GM12878 (cell line): Measurements from ENCODE around the gene DIP2C. TPM values are rescaled to one million over a fixed set of nuclear protein-coding genes. Genes with fewer than 3 reads are reported as not detected.

Experiments used
- ATAC-seq: fragments of 200-7000 bp; cut with Tn5 transposase; 3 replicates; pipeline ENCODE4 v1.9.1; 2020; ENCODE audit warnings: mild to moderate bottlenecking, moderate library complexity
- BruUV-seq: library from RNA; stranded (reverse); fragments of 400-500 nt; replicated peaks from 2 replicates; lab custom pipeline; 2021; lab: Mats Ljungman, UMichigan
- CTCF ChIA-PET: fragments of 300-600 bp; sonication (Branson Sonifier 250); formaldehyde crosslinking; extraction: SDS; loops from one replicate; lab custom pipeline; 2021; ENCODE audit warnings: inconsistent platforms; lab: Yijun Ruan, JAX
- POLR2A ChIA-PET: fragments of 350-600 bp; formaldehyde crosslinking; extraction: SDS; loops from one replicate; lab custom pipeline; 2021; ENCODE audit warnings: inconsistent platforms; lab: Charles Lee
- RAD21 ChIA-PET: fragments of 300-600 bp; sonication (Branson Sonifier 250); formaldehyde crosslinking; loops from one replicate; lab custom pipeline; 2023; ENCODE audit warnings: antibody characterized with exemption; ENCODE audit not compliant: unreplicated experiment; lab: Charles Lee
- SMC1A ChIA-PET: fragments of 300-600 bp; sonication (Branson Sonifier 250); formaldehyde crosslinking; loops from one replicate; lab custom pipeline; 2023; ENCODE audit not compliant: unreplicated experiment, uncharacterized antibody; lab: Charles Lee
- DNase-seq: peaks from one replicate; pipeline ENCODE4 v3.0.0-alpha.2; 2011; ENCODE audit warnings: low read depth, low spot score
- FAIRE-seq: peaks from 3 replicates; lab custom pipeline; 2011; peaks lifted over from hg19 to GRCh38; lab: Jason Lieb, UNC
- H2AFZ ChIP-seq: 2 replicates; pipeline ENCODE4 v1.6.0; 2011; ENCODE audit warnings: low read depth, low read length, control low read depth; ENCODE audit not compliant: control insufficient read depth
- H3K27ac ChIP-seq: 2 replicates; pipeline ENCODE4 v1.5.1; 2011; ENCODE audit warnings: control low read depth; ENCODE audit not compliant: control insufficient read depth, insufficient read depth
- H3K27me3 ChIP-seq, 2 experiments: replicated peaks in 1 of 2; 2 replicates each; pipeline versions ENCODE4 v1.6.0 to v1.6.1; 2011; ENCODE audit warnings: low read length in 1 of 2; ENCODE audit not compliant: control insufficient read depth in 2 of 2, insufficient read depth in 2 of 2
- H3K36me3 ChIP-seq, 2 experiments: 2 replicates each; pipeline ENCODE4 v1.5.1; 2011; ENCODE audit warnings: low read length in 1 of 2; ENCODE audit not compliant: control insufficient read depth in 2 of 2, insufficient read depth in 2 of 2
- H3K4me1 ChIP-seq: 2 replicates; pipeline ENCODE4 v1.6.1; 2011; ENCODE audit warnings: mild to moderate bottlenecking, low read length, moderate library complexity, mixed read lengths; ENCODE audit not compliant: control insufficient read depth, insufficient read depth
- H3K4me2 ChIP-seq: 2 replicates; pipeline ENCODE4 v1.6.0; 2011; ENCODE audit warnings: control low read depth; ENCODE audit not compliant: control insufficient read depth, insufficient read depth
- H3K4me3 ChIP-seq: fragments of 200-600 bp; sonication (generic); 2 replicates; pipeline ENCODE4 v1.5.1; 2016
- H3K79me2 ChIP-seq: 2 replicates; pipeline ENCODE4 v1.6.0; 2011; ENCODE audit warnings: low read length; ENCODE audit not compliant: control insufficient read depth, insufficient read depth
- H3K9ac ChIP-seq: 2 replicates; pipeline ENCODE4 v1.8.0; 2011; ENCODE audit warnings: low read length, control low read depth, mixed read lengths; ENCODE audit not compliant: control insufficient read depth, insufficient read depth
- H3K9me3 ChIP-seq: replicated peaks from 3 replicates; pipeline ENCODE4 v1.5.1; 2011; ENCODE audit warnings: mild to moderate bottlenecking, low read length; ENCODE audit not compliant: control insufficient read depth, insufficient read depth
- H4K20me1 ChIP-seq: 2 replicates; pipeline ENCODE4 v1.6.0; 2011; ENCODE audit not compliant: control insufficient read depth, insufficient read depth
- JUND ChIP-seq: IDR thresholded peaks from 2 replicates; pipeline ENCODE4 v1.6.1; 2012; ENCODE audit warnings: low read depth, mild to moderate bottlenecking, low read length, improper control_type of control experiment, moderate library complexity
- RCOR1 ChIP-seq: conservative IDR thresholded peaks from 2 replicates; pipeline ENCODE4 v1.6.1; 2012; ENCODE audit warnings: low read depth, low read length, improper control_type of control experiment
- TAF1 ChIP-seq: IDR thresholded peaks from 2 replicates; pipeline ENCODE4 v1.6.1; 2011; ENCODE audit warnings: mild to moderate bottlenecking, low read depth, low read length, borderline replicate concordance
- ZNF207 ChIP-seq: fragments of 450-650 bp; IDR thresholded peaks from 2 replicates; pipeline ENCODE4 v1.6.1; 2014; ENCODE audit warnings: antibody characterized with exemption, mild to moderate bottlenecking, borderline replicate concordance
- ZNF592 ChIP-seq: fragments of 450-650 bp; IDR thresholded peaks from 2 replicates; pipeline ENCODE4 v1.6.1; 2017; ENCODE audit warnings: mild to moderate bottlenecking, moderate library complexity
- ZNF622 ChIP-seq: fragments of 450-650 bp; IDR thresholded peaks from 2 replicates; pipeline ENCODE4 v1.6.1; 2017; ENCODE audit warnings: mild to moderate bottlenecking, inconsistent platforms
- WGBS: methylation state at CpG from one replicate; pipeline ENCODE4 v1.1.6; 2016; ENCODE audit warnings: low lambda C conversion rate; ENCODE audit not compliant: insufficient replicate concordance, insufficient coverage; ENCODE audit errors: missing lambda C conversion rate; 5-methylcytosine and 5-hydroxymethylcytosine counted together
- in situ Hi-C: fragments of 300-500 bp; cut with MboI; formaldehyde crosslinking; loops from 9 replicates; pipeline ENCODE4 v1.14.3; 2018; ENCODE audit warnings: mixed read lengths
- intact Hi-C: fragments of 100-400 bp; cut with micrococcal nuclease; formaldehyde crosslinking; loops from one replicate; pipeline ENCODE4 v1.14.2; 2022; ENCODE audit not compliant: unreplicated experiment
- polyA plus RNA-seq, 11 experiments: library from polyadenylated mRNA; depleted of rRNA in 4 of 11; unstranded in 6 of 11; stranded (reverse) in 5 of 11; fragments of >200 nt; fragmentation: Nextera tagmentation in 4 of 11; fragmentation: Illumina TruSeq in 1 of 11; extraction: Ambion mirVana in 4 of 11; extraction: Trizol in 1 of 11; gene quantifications; 1 replicate in 1 of 11; 2 replicates in 10 of 11; pipeline versions ENCODE4 v1.2.1 to v1.2.3, GENCODE V29; 2011 to 2016; ENCODE audit warnings: inconsistent platforms in 2 of 11, missing spikeins in 2 of 11, low read depth in 1 of 11
- total RNA-seq, 4 experiments: library from RNA; depleted of rRNA in 3 of 4; stranded (reverse); fragments of >200 nt in 3 of 4; fragmentation: Illumina TruSeq in 1 of 4; extraction: Trizol in 1 of 4; gene quantifications; 2 replicates each; pipeline versions ENCODE4 v1.2.1 to v1.2.3, GENCODE V29; 2013 to 2021

The DIP2C gene
- total and polyA plus RNA-seq, 10 of the 15 experiments (the other 5 are each of a cell fraction or from before 2014, with no cell fraction given) = 0.01 to 0.10 (median 0.06) TPM

- FAIRE-seq (no peak), DNase-seq (no peak), ATAC-seq (no peak)
- BruUV-seq = no TSS peak
- Histone ChIP-seq H3K79me2 (no peaks in the 10 kb centered on the region), H3K4me3 (no peak overlapping the region), H3K4me1 (no peaks in the 10 kb centered on the region), H4K20me1 (no peaks in the 10 kb centered on the region), H2AFZ (no peak overlapping the region), H3K27me3 (no peaks in the 10 kb centered on the region; a peak in 2 of 4 replicates), H3K9ac (no peak overlapping the region), H3K4me2 (no peak overlapping the region), H3K27ac (no peak overlapping the region), H3K9me3 (no peaks in the 10 kb centered on the region), H3K36me3 (no peaks in the 10 kb centered on the region)
- TF ChIP-seq ZNF207 = no peak
- no peak for TF ChIP-seq ZNF622
- no peak for TF ChIP-seq RCOR1
- in situ Hi-C loops (loop anchor here (10.0 kb wide), 1 partner anchor 570 kb away; no protein-coding TSS in a partner anchor), intact Hi-C loops (no loop called here)
- SMC1A ChIA-PET = no interaction called here
- CTCF ChIA-PET = interaction anchor here (0.7 kb wide), 1 partner anchor 361 kb away, joined by 3 read pairs; no protein-coding TSS in a partner anchor
- RAD21 ChIA-PET = no interaction called here
- WGBS = 76% methylated on average over 14 of the region's 14 CpGs
- POLR2A ChIA-PET = no interaction called here
Measured at GRCh38 chr10:504806-505205, 184.7 kb downstream of the DIP2C start.

DNA sequence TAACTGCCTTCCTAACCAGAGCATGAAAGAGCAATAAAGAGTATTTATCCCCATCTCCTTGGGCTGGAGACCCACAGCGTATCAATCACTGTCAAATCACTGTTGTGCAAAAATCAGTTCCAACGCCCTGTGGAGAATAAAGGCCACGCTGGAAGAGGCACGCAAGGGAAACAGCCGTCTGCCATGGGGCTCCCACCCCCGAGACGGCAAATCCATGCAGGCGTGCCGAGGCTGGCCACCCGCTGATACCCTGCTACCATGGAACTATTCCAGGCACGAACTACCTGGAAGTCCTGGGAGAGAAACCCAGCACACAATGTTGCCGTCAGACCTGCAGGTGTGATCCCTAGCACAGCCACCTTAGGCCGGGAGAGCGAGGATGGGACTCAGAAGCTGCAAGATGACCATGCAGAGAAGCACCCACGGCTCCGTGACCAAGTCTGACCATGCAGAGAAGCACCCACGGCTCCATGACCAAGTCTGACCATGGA is 185.3 kb downstream of the DIP2C start:
- Histone ChIP-seq H3K4me2 (no peak overlapping the region), H3K27me3 (no peaks in the 10 kb centered on the region; a peak in 2 of 4 replicates), H3K9ac (no peak overlapping the region), H4K20me1 (no peaks in the 10 kb centered on the region), H3K79me2 (no peaks in the 10 kb centered on the region), H3K36me3 (no peaks in the 10 kb centered on the region), H3K27ac (no peak overlapping the region), H3K9me3 (no peaks in the 10 kb centered on the region), H3K4me1 (no peaks in the 10 kb centered on the region), H3K4me3 (no peak overlapping the region), H2AFZ (no peak overlapping the region)
- ChIA-PET POLR2A (no interaction called here), CTCF (interaction anchor here (0.7 kb wide), 1 partner anchor 362 kb away, joined by 3 read pairs; no protein-coding TSS in a partner anchor), RAD21 (no interaction called here), SMC1A (no interaction called here)
- TF ChIP-seq ZNF592 = no peak
- TF ChIP-seq TAF1 = no peak
- TF ChIP-seq JUND = no peak
- ATAC-seq = no peak
- FAIRE-seq = no peak
- intact Hi-C loops = no loop called here
- 66% methylated on average over 17 of the region's 17 CpGs for WGBS
- no peak for DNase-seq
- no TSS peak for BruUV-seq
- in situ Hi-C loops = loop anchor here (10.0 kb wide), 1 partner anchor 571 kb away; no protein-coding TSS in a partner anchor
